ENCODE measurements around the gene MMP21.
A peak's percentile ranks its signal among the peaks of the same experiment; 100 is the strongest.

The MMP21 gene

DNA sequence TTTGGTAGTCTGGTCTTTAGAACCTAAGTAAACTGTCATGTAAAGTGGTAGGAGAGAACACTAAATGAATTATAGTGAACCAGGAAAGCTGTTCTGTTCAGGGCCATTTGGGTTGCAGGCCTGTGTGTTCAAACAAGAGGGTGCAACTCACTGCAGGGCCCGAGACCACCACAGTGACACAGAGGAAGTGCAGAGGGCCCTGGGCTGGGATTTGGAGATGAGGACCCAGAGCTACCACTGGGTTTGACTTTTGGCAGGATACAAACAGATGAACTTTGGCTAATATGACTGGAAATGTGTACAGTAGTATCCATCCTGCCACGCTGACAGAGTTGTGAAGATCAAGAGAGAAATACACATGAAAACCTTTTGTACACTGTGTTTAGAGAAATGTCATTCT lies 9.8 kb downstream of the MMP21 start:
- DNase-seq (ENCODE audit: low read depth) = no peak

DNA sequence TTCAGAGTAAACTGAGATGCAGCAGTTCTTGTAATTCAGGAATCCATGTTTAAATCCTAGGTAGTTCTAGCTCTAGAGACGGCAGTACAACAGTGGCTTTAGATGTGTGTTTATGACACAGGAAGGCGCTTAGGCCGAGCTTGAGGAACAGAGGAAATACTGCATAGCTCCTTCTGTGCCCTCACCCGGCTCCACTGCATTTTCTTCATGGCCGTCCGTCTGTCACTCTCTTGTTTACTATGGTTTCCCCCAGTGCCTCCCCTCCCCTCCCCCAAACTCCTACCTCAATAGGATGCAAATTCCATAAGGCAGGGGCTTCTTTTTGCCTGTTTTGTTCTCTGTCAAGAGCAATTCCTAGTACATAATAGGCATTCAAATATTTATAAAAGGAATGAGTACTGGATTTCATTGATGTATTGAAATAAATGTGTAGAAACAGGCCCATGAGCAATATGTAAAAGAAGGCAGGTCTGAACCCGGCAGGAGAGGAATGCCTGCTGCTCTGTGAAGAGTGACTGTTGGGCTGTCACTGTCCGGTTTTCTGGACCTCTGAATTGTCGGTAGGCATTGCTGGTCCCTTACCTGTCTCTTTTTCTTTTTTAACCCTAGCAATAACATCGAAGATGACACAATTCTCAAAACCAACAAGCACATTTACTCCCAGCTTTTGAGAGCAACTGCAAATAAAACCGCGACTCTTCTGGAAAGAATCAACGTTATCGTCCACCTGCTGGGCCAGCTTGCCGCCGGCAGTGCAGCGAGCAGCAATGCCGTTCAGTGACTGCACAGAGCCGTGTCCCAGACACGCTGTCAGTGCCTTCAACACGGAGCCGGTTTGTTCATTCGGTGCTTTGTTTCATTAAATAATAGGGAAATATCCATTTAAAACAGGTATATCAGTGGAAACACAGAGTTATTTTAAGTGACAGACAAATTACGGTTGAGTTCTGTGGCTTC lies 12.7 kb downstream of the MMP21 start:
- no peak for DNase-seq (ENCODE audit: low read depth)

DNA sequence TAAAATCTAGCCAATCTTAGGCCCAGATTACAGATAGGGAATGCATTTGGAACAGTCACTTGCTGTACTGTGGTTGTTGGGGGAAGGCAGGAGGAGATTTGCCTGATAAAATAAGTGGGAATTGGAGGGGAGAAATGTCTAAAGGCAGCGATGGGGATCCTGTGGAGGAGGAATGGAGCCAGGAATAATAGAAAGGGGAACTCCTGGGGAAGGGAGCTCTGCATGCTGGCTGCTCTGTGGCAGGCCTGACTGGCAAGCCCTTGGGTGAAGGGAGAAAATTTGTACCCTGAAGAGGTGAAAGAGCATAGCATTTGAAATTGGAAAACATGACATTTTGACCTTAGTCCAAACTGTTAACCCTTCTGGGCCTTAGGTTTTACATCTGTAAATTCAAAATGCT lies 13.7 kb downstream of the MMP21 start:
- DNase-seq (ENCODE audit: low read depth) = no peak

DNA sequence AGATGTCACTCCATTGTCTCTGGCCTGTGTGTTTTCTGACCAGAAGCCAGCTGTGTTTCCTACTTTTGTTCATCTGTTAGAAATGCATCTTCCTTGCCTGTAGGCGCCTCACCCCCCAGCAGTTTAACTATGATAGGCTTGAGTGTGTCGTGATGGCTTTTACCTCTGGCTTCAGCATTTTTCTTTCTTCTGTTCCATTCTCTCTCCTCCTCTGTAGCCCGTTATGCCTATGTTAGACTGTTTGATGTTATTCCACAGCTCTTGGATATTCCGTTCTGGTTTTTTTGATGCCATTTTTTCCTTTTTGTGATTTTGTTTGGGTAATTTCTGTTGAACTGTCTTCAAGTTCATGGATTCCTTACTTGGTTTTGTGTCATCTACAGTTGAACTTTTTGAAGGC lies 17.9 kb downstream of the MMP21 start:
- DNase-seq (ENCODE audit: low read depth) = no peak

DNA sequence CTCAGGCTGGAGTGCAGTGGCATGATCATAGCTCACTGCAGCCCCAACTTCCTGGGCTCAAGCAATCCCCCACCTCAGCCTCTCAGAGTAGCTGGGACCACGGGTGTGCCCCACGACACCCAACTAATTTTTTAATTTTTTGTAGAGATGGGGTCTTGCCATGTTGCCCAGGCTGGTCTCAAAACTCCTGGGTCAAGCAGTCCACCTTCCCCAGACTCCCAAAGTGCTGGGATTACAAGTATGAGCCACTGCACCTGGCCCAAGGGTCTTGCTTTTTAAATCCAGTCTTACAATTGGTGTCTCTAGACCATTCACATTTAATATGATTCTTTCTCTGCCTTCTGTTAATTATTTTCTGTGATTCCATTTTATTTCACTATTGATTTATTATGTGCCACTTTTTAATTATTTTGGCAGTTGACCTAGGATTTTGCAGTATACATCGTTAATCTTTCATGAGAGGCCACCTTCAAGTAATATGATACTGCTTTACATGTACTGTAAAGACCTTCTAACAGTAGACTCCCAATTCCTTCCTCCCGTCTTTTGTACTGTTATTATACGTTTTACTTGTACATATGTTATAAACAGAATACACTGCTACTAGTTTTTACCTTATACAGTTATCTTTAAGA lies 18.7 kb downstream of the MMP21 start:
- DNase-seq (ENCODE audit: low read depth) = no peak

DNA sequence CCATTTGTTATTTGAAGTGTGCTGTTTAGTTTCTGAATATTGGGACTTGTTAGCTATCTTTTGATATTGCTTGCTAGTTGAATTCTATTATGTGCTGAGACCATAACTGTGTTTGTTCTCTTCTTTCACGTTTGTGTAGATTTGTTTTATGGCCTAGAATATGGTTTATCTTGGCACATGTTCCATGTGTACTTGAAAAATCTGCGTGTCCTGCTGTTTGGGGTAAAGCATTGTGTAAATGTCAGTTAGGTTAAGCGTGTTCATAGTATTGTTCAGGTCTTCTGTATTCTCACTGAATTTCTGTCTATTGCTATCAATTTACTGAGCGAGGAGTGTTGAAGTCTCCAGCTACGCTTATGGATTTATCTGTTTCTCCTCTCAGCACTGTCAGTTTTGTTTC lies 19.4 kb downstream of the MMP21 start:
- DNase-seq (ENCODE audit: low read depth) = no peak

DNA sequence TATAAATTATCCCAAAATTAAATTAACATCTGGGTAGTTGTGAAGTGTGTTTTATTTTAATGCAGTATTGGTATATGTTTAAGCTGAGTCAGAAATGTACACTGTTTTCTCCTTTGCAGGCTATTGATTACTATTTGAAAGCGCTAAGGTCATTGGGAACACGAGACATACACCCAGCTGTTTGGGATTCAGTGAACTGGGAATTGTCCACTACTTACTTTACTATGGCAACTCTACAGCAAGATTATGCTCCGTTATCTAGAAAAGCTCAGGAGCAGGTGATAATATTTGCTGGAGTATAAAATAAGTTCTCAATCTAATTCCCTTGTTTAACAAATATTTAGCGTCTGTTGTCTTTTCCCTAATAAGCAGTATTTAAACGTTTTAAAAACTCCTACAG lies 28.2 kb downstream of the MMP21 start:
- DNase-seq (ENCODE audit: low read depth) = no peak

DNA sequence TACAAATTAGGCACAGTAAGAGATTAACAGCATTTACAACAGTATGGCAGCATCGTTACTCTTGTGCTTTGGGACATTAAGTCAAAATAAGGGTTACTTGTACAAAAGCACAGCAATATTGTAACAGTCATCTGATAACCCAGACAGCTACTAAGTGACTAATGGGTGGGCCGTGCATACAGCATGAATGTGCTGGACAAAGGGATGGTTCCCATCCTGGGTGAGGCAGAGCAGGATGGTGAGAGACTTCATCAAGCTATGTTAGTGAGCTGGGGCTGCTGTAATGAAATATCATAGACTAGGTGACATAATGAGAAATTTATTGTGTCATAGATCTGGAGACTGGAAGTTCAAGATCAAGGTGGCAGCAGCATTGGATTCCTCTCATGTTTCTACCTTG lies 30.7 kb downstream of the MMP21 start:
- no peak for DNase-seq (ENCODE audit: low read depth)

DNA sequence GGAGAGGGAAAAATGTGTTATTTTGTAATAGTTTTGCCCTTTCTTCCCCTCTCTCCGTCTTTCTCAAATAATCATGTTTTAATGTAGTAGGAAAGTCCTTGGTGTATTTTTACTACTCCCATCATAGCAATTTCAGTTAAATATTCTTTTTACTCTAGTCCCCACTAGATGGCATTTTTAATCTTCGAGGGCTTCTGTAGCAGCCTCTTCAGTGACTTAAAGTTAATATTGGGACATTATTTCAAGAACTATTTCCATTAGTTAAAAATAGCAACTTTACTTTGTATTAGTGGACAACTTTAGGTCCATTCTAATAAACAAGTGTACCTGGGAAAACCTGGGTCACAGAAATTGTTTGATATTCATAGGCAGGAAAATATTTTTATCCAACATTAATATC lies 33.2 kb downstream of the MMP21 start:
- DNase-seq (ENCODE audit: low read depth) = no peak

DNA sequence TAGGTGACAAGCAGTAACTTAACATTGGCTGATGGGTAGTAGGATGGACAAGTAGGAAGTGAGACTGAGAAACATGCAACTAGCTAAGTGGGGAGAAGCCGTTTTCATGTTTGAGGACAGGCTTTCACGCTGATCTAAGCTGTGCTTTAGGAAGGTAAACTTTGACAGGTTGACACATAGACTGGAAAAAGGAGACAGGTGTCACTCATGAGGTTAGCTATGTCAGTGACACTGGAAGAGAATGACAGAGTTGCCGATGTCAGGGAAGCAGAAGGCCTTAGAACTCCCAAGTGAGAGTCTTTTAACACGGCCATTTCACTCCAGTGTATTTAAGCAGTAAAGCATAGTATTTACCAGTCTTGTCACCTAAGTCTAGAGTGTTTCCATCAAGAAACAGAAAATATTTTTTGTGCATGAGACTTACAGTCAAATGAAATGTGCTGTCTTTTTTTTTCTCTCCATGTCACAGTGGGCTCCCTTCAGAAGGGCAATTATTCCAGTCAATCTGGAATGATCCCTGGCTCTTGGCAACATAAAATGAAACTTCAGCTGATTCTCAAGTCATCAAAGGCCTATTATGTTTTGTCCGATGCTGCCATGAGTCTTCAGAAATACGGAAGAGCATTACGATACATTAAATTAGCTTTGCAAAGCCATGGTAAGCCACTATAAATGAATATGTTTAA lies 35.5 kb downstream of the MMP21 start:
- DNase-seq (ENCODE audit: low read depth) = no peak

DNA sequence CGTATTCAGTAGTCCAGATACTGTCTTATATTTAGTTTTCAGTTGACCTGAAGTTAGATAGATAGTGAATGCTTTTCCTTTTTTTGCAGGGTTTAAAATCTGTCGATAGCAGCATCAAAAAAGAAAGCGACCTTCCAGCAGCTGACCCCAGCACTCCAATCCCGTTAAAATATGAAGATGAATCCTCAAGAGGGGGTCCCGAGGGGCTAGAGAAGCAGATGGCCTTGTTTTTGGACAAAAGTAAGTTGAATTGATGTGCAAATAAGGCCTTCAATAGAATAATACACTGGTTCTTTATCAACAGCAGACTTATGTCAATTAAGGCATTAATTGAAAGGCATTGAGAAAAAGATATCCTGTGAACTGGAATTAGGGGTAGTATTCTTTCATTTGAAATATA lies 37.4 kb downstream of the MMP21 start:
- no peak for DNase-seq (ENCODE audit: low read depth)

DNA sequence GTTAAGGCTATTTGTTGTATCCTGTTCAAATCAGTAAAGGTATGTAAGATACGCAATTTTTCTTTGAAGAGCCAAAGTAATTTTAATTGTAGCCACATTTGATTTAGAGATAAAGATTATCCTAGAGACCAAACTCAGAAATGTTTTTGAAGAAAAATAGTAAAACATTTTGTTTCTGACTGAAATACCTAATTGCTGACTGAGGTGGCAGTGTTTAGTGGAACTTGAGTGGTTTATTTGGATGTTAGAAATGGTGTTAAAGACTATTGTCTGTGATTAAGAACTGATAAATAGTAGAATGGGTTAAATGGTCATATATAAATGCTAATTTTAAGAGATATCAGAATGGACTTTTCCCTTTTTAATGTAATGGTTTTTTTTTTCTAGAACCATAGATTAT lies 40.8 kb downstream of the MMP21 start:
- DNase-seq (ENCODE audit: low read depth) = no peak

DNA sequence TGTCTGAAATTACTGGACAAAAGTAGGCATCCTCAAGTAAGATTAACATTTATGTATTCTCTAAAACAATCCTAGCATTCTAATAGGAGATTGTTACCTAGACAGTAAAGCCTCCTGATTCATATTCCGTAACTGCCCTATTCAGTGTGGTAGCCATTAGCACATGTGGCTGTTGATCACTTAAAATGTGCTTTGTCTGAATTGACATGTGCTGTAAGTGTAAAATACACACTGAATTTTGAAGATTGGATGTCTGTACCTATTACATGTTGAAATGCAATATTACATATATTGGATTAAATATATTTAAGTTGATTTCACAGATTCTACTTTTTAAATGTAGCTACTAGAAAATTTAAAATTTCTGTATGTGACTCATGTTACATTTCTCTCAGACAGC lies 41.5 kb downstream of the MMP21 start:
- DNase-seq (ENCODE audit: low read depth) = no peak

DNA sequence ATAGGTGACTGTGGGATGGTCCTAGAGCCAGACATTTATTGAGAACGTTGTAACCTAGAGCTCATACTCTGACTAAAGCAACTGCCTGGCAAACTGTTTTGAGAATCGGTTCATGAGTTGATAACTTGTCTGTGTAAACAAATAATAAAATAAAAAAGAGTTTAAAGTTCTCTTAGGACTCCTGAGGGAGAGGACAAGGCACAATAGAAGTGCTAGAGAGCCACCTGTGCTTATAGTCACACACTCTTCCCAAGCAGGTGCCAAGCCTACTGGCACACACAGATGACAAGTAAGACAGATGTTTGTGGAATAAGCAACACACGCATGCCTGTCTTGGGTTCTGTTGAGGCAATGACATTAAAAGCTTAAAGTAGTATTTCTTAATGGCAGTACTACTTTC lies 48.2 kb downstream of the MMP21 start:
- DNase-seq (ENCODE audit: low read depth) = no peak

DNA sequence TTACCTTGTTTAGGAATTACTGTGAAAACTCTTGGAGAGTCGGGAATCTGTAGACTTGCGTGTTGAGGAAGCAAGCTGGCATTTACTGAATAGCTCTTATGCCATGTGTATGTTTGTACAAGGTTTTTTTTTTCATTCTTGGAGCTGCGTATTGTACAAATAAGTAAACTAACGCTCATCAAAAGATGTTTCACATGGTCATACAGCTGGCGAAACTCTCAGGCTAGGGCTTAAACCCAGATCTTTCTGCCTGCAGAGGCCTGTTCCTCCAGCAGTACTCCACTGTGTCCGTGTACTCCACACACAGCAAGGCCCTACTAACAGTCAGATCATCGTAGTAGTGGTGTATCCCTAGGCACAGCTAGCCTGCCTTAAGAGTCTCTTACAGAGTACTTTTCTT lies 48.7 kb downstream of the MMP21 start:
- DNase-seq (ENCODE audit: low read depth) = no peak

DNA sequence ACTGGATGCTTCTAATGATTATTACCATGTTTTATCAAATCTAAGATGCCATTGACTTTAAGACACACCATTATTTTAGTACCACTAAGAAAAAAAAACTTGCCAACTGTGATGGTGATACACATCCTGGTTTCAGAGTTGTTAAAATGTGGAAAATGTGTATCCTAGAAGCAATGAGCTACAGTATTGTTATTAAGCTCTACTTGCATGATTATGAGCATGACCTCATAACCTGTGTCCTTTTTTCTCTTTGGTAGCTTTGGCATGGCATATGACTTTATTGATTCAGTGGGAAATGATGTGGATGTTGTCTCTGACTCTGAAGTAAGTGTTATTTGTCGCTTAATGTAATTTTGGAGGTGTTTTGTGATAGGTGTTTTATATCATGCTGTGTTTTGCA lies 52.8 kb downstream of the MMP21 start:
- no peak for DNase-seq (ENCODE audit: low read depth)

DNA sequence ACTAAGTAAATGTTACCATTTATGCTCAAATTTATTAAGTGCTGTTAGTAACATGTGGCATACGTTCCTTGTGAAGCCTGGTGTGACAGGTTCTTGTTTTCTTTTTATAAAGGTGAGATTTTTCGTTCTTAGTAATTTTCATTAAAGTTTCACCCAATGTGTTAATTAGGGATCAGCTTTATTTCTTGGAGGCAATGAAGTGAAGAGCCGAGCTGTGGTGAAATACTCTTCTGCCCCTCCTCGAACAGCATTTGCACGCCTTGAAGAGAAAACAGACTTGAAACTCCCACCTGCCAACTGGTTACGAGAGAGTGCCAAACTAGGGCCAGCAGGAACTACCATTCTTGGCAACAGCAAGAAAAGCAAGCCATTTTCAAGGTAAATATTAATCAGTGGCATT lies 54.6 kb downstream of the MMP21 start:
- DNase-seq (ENCODE audit: low read depth) = no peak

DNA sequence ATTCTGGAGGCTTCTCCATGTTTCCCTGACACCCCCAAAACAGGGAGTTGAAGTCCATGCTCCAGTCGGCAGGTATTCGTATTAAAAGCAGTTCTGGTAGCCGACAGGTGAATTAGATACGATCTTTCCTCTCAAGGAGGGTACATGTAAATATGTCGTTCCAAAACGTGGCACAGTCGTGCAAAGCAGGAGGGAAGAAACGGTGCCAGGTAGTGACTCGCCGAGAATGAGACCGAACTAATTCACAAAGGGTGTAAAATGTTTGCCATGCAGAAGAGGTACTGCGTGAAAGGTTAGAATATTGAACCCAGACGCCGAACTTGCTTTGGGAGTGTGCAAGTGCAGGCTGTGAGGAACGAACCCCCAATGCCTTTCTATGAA lies 55.6 kb downstream of the MMP21 start:
- no peak for DNase-seq (ENCODE audit: low read depth)

DNA sequence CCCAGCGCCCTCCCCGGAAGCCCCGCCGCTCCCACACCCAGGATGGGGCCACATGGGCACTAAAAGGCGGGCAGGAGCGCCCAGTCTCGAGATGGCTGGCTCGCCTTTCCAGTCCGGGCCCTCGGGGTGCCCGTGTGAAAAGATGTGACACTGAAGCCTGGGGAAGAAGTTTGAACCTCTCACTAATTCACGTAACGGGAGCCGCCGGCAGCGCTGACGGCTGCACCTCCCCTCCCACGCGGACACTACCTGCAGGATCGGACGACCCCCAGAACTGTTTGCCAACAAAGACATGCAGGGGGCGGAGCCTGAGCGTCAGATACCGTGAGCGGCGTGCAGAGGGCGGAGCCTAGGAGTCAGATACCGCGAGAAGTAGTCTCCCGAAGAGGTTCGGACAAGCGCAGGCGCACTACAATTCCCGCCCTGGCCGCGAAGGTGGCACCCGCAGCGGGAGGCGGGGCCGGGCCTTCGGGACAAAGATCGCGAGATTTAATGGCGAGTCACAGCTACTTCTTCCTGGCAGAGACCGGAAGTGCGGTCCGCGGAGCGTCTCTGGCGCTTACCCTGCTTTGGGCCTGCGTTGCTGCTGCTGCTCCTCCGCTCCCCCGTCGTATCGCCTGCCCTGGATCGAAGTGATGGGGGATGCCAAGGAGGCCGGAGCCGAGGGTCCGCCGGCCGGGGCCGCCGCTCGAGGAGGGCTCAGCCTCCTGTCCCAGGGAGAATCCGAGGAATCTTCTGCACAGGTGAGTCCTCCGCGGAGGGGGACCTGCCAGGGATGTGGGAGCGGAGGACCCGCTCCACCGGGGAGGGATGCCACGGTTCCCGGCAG lies 56.2 kb downstream of the MMP21 start, which contains the start of gene EDRF1:
Gene EDRF1 (plus strand): TSS at position 537 of the 829 bp plus-strand sequence. CDS start 99 bp downstream, at position 636.
- peak; percentile 98 for DNase-seq (ENCODE audit: low read depth)
